Measurements from ENCODE around the gene CYP2S1. TPM values are rescaled to one million over a fixed set of nuclear protein-coding genes. Genes with fewer than 3 reads are reported as not detected.

The CYP2S1 gene
- total and polyA plus RNA-seq, 9 of the 15 experiments (the other 6 are each of a cell fraction or from before 2014, with no cell fraction given): 0.07 to 1.9 (median 0.41) TPM

DNA sequence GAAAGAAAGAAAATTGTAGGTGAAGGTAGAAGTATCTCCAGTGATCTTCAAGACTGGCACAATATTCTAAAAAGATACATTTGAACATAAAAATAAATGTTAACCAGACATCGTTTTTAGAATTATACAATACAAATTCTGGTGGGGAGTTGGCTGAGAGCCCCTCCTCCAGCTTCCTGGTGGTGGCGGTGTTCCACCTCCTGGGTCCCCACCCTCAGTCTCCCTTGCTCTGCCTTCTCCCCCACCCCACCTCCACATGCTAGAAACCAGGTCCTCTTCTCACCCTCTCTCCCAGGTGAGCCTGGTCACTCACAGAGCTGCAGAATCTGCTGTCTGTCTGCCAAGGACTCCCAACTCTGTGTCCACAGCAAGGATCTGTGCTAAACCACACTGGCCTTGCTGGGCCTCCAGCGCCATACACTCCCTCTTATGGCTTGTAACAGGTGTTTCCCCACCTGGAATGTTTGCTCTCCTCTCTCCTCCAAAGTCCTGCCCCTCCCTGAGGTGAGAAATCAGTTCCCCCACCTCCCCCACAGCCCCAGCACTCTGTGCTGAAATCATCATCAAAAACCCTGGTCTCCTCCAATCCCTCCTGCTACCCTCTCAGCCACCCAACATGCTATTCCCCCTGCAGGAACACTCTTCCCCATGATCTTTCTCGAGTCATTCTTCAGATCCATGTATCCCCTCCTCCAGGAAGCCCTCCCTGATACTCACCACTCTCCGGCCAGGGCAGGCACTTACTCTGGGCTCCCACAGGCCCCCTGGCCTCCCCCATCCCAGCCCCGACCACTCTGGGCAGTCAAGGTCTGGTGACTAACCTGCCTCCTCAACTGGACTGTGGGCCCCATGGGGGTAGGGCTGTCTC, 20.5 kb upstream of the CYP2S1 start:
- peaks cover 0 to 5% of the 10 kb centered on the region in 2 experiments; a peak in 2 of 5 replicates for H3K4me1 ChIP-seq (replicated peaks in 1 of 2; ENCODE audit: control insufficient read depth in 2 of 2, insufficient read depth in 2 of 2, low read length in 2 of 2)
- no peak overlapping the region for H3K4me3 ChIP-seq
- no TSS peak for BruUV-seq (replicated peaks)
- ATAC-seq (peak; percentile 59), FAIRE-seq (no peak), DNase-seq (ENCODE audit: extremely low read depth in 1 of 4, low spot score in 3 of 4) (no peak)
- H3K36me3 ChIP-seq (ENCODE audit: control insufficient read depth, insufficient read depth, low read length): no peaks in the 10 kb centered on the region
- no peak overlapping the region for H2AFZ ChIP-seq (ENCODE audit: low read depth, low read length)
- no peaks in the 10 kb centered on the region for H3K79me2 ChIP-seq (ENCODE audit: control insufficient read depth, insufficient read depth, low read length)
- H4K20me1 ChIP-seq (replicated peaks; ENCODE audit: control insufficient read depth, insufficient read depth, low read length): no peaks in the 10 kb centered on the region
- TF ChIP-seq NEUROD1 (IDR thresholded peaks at IDR 0.05; ENCODE audit: borderline replicate concordance, low read depth, low read length, partially characterized antibody) (no peak), FOS (IDR thresholded peaks at IDR 0.05; ENCODE audit: extremely low read depth, insufficient read length) (no peak), CTCF (IDR thresholded peaks at IDR 0.05 in 2 of 3, conservative IDR thresholded peaks at IDR 0.05 in 1 of 3; ENCODE audit: insufficient read depth in 2 of 3, low read depth in 1 of 3, low read length in 3 of 3) (peak in 2 of 3 experiments; percentile 15 to 31; a peak in 2 of 6 replicates), ZFP36 (IDR thresholded peaks at IDR 0.05; ENCODE audit: low read depth, low read length, partially characterized antibody) (peak; percentile 81), TEAD1 (CRISPR knock-in tag; IDR thresholded peaks at IDR 0.05) (no peak), HNRNPK (IDR thresholded peaks at IDR 0.05; ENCODE audit: low read depth, low read length, poor library complexity, severe bottlenecking) (no peak), NR1H2 (CRISPR knock-in tag; IDR thresholded peaks at IDR 0.05) (no peak), SNRNP70 (optimal IDR thresholded peaks at IDR 0.05; ENCODE audit: low read depth, low read length) (no peak), ZNF695 (CRISPR knock-in tag; IDR thresholded peaks at IDR 0.05) (no peak), ZNF408 (CRISPR knock-in tag; IDR thresholded peaks at IDR 0.05; ENCODE audit: low read depth) (no peak), ATF1 (CRISPR knock-in tag; IDR thresholded peaks at IDR 0.05) (no peak), ATF1 (tag; IDR thresholded peaks at IDR 0.05) (no peak)
- TF ChIP-seq, protein P1, sequence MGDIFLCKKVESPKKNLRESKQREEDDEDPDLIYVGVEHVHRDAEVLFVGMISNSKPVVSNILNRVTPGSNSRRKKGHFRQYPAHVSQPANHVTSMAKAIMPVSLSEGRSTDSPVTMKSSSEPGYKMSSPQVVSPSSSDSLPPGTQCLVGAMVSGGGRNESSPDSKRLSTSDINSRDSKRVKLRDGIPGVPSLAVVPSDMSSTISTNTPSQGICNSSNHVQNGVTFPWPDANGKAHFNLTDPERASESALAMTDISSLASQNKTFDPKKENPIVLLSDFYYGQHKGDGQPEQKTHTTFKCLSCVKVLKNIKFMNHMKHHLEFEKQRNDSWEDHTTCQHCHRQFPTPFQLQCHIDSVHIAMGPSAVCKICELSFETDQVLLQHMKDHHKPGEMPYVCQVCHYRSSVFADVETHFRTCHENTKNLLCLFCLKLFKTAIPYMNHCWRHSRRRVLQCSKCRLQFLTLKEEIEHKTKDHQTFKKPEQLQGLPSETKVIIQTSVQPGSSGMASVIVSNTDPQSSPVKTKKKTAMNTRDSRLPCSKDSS (IDR thresholded peaks at IDR 0.05; ENCODE audit: low read depth, partially characterized antibody): no peak
- ChIA-PET POLR2A (interaction anchor here (1.3 to 1.6 kb wide), 2 partner anchors 11 to 22 kb away, joined by 3 read pairs; no protein-coding TSS in a partner anchor), CTCF (ENCODE audit: low intra/inter-chr PET ratio) (interaction anchor here (0.6 kb wide), 1 partner anchor 136 kb away, joined by 3 read pairs; no protein-coding TSS in a partner anchor)
- no peak overlapping the region for H3K4me2 ChIP-seq (ENCODE audit: insufficient read depth, low read length)
- WGBS (ENCODE audit: insufficient coverage, low coverage, missing lambda C conversion rate): 5% methylated on average over 6 of the region's 6 CpGs
- no peak overlapping the region for H3K27ac ChIP-seq (ENCODE audit: extremely low read depth, low read depth, low read length)
- in situ Hi-C loops (cut with MboI) (no loop called here), intact Hi-C loops (cut with micrococcal nuclease) (no loop called here)
- H3K9ac ChIP-seq (ENCODE audit: insufficient read depth in 1 of 2, low read depth in 2 of 2, low read length in 2 of 2): no peak overlapping the region
- peaks cover 11 to 35% of the 10 kb centered on the region in 2 experiments; a peak in 4 of 5 replicates for H3K27me3 ChIP-seq (ENCODE audit: control insufficient read depth in 2 of 2, insufficient read depth in 2 of 2, low read length in 2 of 2)
- no peaks in the 10 kb centered on the region for H3K9me3 ChIP-seq (replicated peaks; ENCODE audit: control insufficient read depth, insufficient read depth, low read depth, low read length)
- no peaks in the 10 kb centered on the region for H3K9me1 ChIP-seq (ENCODE audit: control insufficient read depth, insufficient read depth, low read length)
